Effector memory CD4-positive, alpha-beta T cell (primary cell): ENCODE measurements around the gene FOXN3.

Experiments used
- DNase-seq, 3 donors: peaks; one replicate each; pipeline ENCODE4 v3.0.0-alpha.2; 2020
- H3K27ac ChIP-seq: 2 replicates; pipeline ENCODE4 v1.7.0; 2013; ENCODE audit warnings: mild to moderate bottlenecking, low read length, moderate library complexity; ENCODE audit not compliant: insufficient read depth, poor library complexity, severe bottlenecking
- H3K27me3 ChIP-seq: replicated peaks from 2 replicates; pipeline ENCODE4 v1.7.0; 2013; ENCODE audit warnings: mild to moderate bottlenecking, low read length; ENCODE audit not compliant: insufficient read depth, control insufficient read depth, poor library complexity, severe bottlenecking
- H3K36me3 ChIP-seq: 2 replicates; pipeline ENCODE4 v1.7.0; 2013; ENCODE audit warnings: mild to moderate bottlenecking, low read length, moderate library complexity; ENCODE audit not compliant: control insufficient read depth, insufficient read depth
- H3K4me1 ChIP-seq: 2 replicates; pipeline ENCODE4 v1.7.0; 2013; ENCODE audit warnings: low read length, mild to moderate bottlenecking; ENCODE audit not compliant: control insufficient read depth, insufficient read depth, poor library complexity, severe bottlenecking
- H3K4me3 ChIP-seq: 2 replicates; pipeline ENCODE4 v1.7.0; 2013; ENCODE audit warnings: low read length, low read depth, mild to moderate bottlenecking; ENCODE audit not compliant: insufficient read depth, poor library complexity, severe bottlenecking
- H3K9me3 ChIP-seq: 2 replicates; pipeline ENCODE4 v1.7.0; 2013; ENCODE audit warnings: mild to moderate bottlenecking, low read length, moderate library complexity; ENCODE audit not compliant: control insufficient read depth

Gene FOXN3

GRCh38 chr14:89178800-89179535 lies 238.1 kb downstream of the FOXN3 start:
- H3K4me1 ChIP-seq: no peaks in the 10 kb centered on the region
- DNase-seq: no peak
- H3K4me3 ChIP-seq: no peak overlapping the region
- peaks cover 7% of the 10 kb centered on the region for H3K36me3 ChIP-seq
- H3K9me3 ChIP-seq: no peaks in the 10 kb centered on the region
- H3K27ac ChIP-seq: no peak overlapping the region
- H3K27me3 ChIP-seq: no peaks in the 10 kb centered on the region

GRCh38 chr14:89178376-89178775 lies 238.7 kb downstream of the FOXN3 start:
- no peak overlapping the region for H3K27ac ChIP-seq

DNA sequence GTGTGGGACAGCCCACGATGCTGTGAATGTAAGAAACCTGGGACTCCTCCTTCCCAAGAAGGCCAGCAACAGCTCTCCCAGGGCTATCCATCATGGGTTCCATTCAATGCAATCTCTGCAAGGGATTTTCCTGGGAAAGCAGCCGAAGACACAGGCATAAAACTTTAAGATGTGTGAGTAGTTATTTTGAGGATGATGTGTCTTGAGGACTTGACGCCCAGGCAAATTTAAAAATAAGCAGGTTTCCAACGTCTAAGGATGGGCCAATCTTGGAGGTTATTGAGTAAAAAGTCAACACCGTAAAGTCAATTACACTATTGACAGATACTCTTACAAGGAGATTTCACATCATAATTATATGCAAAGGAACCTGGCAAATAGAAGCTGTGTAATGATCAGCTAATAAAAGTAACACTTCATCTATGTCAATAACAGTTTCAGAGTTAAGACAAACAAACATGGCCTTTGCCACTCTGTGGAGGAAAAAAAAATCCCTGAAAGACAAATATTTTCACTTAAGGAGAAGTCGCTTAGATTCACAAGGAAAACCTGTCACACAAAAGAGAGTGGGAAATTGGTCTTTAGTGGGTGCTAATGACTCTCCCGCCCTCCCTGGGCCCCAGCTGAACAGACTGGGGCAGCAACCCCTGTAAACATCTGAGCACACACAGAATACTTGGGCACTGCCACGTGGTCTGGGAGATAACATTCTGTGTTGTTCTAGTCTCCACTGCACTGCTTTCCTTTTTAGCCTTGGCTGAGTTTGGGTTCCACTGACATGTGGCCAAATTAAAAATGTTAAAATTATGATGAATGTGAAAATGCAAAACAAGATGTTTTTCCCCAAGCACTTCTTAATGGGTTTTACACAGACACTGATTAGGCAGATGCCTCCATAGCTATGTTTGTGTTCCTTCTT lies 240.9 kb downstream of the FOXN3 start:
- no peaks in the 10 kb centered on the region for H3K4me1 ChIP-seq
- no peaks in the 10 kb centered on the region for H3K27me3 ChIP-seq
- H3K9me3 ChIP-seq: no peaks in the 10 kb centered on the region
- no peak overlapping the region for H3K4me3 ChIP-seq
- H3K27ac ChIP-seq: no peak overlapping the region
- peaks cover 7% of the 10 kb centered on the region for H3K36me3 ChIP-seq
- no peak for DNase-seq

More at GRCh38 chr14:89178376-89178775, 238.7 kb downstream of the FOXN3 start:
- DNase-seq: no peak
- H3K36me3 ChIP-seq: peaks cover 7% of the 10 kb centered on the region
- H3K27me3 ChIP-seq: no peaks in the 10 kb centered on the region
- no peak overlapping the region for H3K4me3 ChIP-seq
- no peaks in the 10 kb centered on the region for H3K4me1 ChIP-seq
- no peaks in the 10 kb centered on the region for H3K9me3 ChIP-seq

DNA sequence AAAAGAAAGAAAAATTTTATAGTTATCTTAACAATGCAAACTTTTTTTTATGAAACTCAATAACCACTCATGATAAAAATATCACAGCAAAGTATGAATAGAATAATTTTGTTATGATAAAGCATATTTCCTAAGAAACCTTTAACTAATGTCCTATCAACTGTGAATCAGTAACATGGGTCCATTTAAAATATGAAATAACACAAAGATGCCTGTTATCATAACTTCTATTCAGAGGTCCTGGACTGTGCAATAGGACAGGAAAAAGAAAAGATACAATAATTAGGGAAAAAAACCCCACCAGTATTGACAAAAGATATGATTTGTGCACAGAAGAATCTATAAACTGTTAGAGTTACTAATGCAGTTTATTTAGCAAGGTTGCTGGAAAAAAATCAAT lies 245.4 kb downstream of the FOXN3 start:
- Histone ChIP-seq H3K4me1 (no peaks in the 10 kb centered on the region), H3K9me3 (no peaks in the 10 kb centered on the region), H3K27me3 (no peaks in the 10 kb centered on the region), H3K36me3 (peaks cover 7% of the 10 kb centered on the region), H3K4me3 (no peak overlapping the region), H3K27ac (no peak overlapping the region)
- DNase-seq: no peak

- H3K27ac ChIP-seq: no peak overlapping the region
- DNase-seq: no peak
- H3K27me3 ChIP-seq: no peaks in the 10 kb centered on the region
- no peaks in the 10 kb centered on the region for H3K9me3 ChIP-seq
- H3K4me3 ChIP-seq: no peak overlapping the region
- H3K4me1 ChIP-seq: no peaks in the 10 kb centered on the region
- H3K36me3 ChIP-seq: peaks cover 7% of the 10 kb centered on the region
Observed at GRCh38 chr14:89171168-89171567, 245.9 kb downstream of the FOXN3 start.

- Histone ChIP-seq H3K27ac (no peak overlapping the region), H3K27me3 (no peaks in the 10 kb centered on the region), H3K36me3 (peaks cover 8% of the 10 kb centered on the region), H3K4me3 (no peak overlapping the region), H3K4me1 (no peaks in the 10 kb centered on the region), H3K9me3 (no peaks in the 10 kb centered on the region)
- DNase-seq: no peak
Observed at GRCh38 chr14:89167705-89168104, 249.3 kb downstream of the FOXN3 start.

DNA sequence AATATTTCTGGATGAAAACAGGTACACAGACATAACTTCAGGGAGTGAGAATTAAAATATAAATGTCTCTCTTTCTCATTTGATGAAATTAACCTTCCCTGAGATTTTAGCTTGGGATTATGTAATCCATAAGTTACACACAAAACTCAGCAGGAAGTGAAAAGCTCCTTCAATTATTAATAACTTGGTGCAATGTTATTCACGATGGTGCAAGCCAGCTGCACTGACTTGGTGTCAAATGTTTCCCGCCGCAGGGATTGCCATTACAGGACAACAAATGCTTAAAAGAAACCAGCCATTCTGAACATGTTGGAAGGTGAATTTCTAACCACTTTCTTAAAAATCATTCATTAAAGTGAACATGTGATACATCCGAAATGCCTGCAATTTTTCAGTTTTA lies 250.4 kb downstream of the FOXN3 start:
- Histone ChIP-seq H3K36me3 (peaks cover 19% of the 10 kb centered on the region), H3K27me3 (no peaks in the 10 kb centered on the region), H3K4me3 (no peak overlapping the region), H3K4me1 (no peaks in the 10 kb centered on the region), H3K27ac (no peak overlapping the region), H3K9me3 (no peaks in the 10 kb centered on the region)
- no peak for DNase-seq

GRCh38 chr14:89165189-89166181 lies 251.5 kb downstream of the FOXN3 start:
- Histone ChIP-seq H3K4me1 (no peaks in the 10 kb centered on the region), H3K27ac (no peak overlapping the region), H3K9me3 (no peaks in the 10 kb centered on the region), H3K4me3 (no peak overlapping the region), H3K27me3 (no peaks in the 10 kb centered on the region), H3K36me3 (peaks cover 20% of the 10 kb centered on the region)
- DNase-seq: no peak

DNA sequence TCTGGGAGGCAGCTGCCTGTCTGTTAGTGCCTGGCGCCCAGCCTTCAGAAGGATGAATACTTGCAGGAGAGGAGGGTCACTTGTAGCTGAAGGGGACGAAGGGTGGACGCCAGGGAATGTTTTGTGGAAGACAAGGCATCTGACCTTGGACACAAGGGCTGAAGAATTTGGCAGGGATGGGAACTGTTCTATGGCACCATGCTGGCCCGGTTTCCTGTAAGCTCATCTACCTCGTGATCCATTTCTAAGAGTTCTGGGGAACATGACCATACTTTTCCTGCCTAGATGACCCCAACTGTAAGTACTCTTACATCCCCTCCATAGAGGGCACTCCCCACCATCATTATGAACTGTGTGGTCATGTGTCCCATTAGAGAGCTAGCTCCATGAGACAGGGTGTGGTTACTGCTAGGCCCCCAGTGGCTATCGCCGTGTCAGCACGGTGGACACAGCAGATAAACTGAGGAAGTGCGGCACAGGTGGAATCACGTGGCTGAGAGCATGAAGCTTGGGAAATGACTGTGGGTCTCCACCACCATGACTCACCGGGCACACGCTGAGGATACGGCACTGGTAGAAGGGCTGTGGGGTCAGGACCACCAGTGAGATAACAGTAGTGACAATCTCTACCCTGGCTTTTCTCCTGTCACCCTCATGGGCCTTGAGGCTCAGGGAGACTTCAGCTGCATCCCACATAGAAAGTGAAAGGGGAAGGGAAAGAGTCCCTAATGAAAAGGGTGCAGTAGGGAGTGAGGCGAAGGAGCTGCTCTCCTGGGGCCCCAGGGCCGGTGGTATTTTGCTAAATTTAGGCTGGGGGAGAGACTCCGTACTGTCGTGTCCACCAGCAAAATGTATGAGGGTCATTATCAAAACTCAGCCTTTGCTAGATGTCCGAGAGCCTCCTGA lies 252.6 kb downstream of the FOXN3 start:
- H3K4me1 ChIP-seq: no peaks in the 10 kb centered on the region
- peaks cover 25% of the 10 kb centered on the region for H3K36me3 ChIP-seq
- H3K27me3 ChIP-seq: no peaks in the 10 kb centered on the region
- H3K9me3 ChIP-seq: no peaks in the 10 kb centered on the region
- DNase-seq: no peak
- H3K27ac ChIP-seq: no peak overlapping the region
- no peak overlapping the region for H3K4me3 ChIP-seq
